Osteocyte (in vitro differentiated cells): ENCODE data around the gene F13B. TPM values are rescaled to one million over a fixed set of nuclear protein-coding genes. Genes with fewer than 3 reads are reported as not detected.

Source experiments
- DNase-seq: peaks from one replicate; pipeline ENCODE4 v3.0.0; 2021; ENCODE audit warnings: mixed read lengths; ENCODE audit not compliant: unreplicated experiment; ENCODE audit errors: extremely low spot score
- H3K27ac Mint-ChIP-seq: one replicate; pipeline ENCODE4 v1.8.0; 2021; ENCODE audit warnings: mild to moderate bottlenecking, mixed read lengths; ENCODE audit not compliant: unreplicated experiment
- H3K27me3 Mint-ChIP-seq: one replicate; pipeline ENCODE4 v1.8.0; 2021; ENCODE audit warnings: mixed read lengths; ENCODE audit not compliant: unreplicated experiment
- H3K36me3 Mint-ChIP-seq: one replicate; pipeline ENCODE4 v1.8.0; 2021; ENCODE audit warnings: mixed read lengths; ENCODE audit not compliant: unreplicated experiment
- H3K4me1 Mint-ChIP-seq: one replicate; pipeline ENCODE4 v1.8.0; 2021; ENCODE audit warnings: mixed read lengths; ENCODE audit not compliant: unreplicated experiment
- H3K4me3 Mint-ChIP-seq: one replicate; pipeline ENCODE4 v1.8.0; 2021; ENCODE audit warnings: mild to moderate bottlenecking, moderate library complexity, mixed read lengths; ENCODE audit not compliant: unreplicated experiment
- H3K9me3 Mint-ChIP-seq: one replicate; pipeline ENCODE4 v1.8.0; 2021; ENCODE audit warnings: mixed read lengths; ENCODE audit not compliant: unreplicated experiment
- CTCF ChIP-seq: fragments of 200-600 bp; sonication (generic); IDR thresholded peaks from 2 replicates; pipeline ENCODE4 v1.5.0; 2021; ENCODE audit warnings: antibody characterized with exemption, mild to moderate bottlenecking, moderate library complexity
- total RNA-seq: library from RNA; stranded (reverse); gene quantifications from 2 replicates; pipeline ENCODE4 v1.2.1, GENCODE V29; 2021

Gene F13B
- total RNA-seq, 1 donor from 2014 or later = not detected

- Mint-ChIP-seq H3K9me3 (no peaks in the 10 kb centered on the region), H3K4me3 (no peak overlapping the region), H3K27ac (no peak overlapping the region), H3K4me1 (peaks cover 4% of the 10 kb centered on the region), H3K27me3 (no peaks in the 10 kb centered on the region), H3K36me3 (no peaks in the 10 kb centered on the region)
- no peak for TF ChIP-seq CTCF
- DNase-seq = no peak
These were observed 37.3 kb downstream of the F13B start for GRCh38 chr1:197029749-197030148.

GRCh38 chr1:197027359-197027758 lies 39.7 kb downstream of the F13B start:
- no peak for TF ChIP-seq CTCF
- Mint-ChIP-seq H3K27me3 (no peaks in the 10 kb centered on the region), H3K9me3 (no peaks in the 10 kb centered on the region), H3K36me3 (no peaks in the 10 kb centered on the region), H3K4me1 (peaks cover 2% of the 10 kb centered on the region), H3K27ac (no peak overlapping the region), H3K4me3 (no peak overlapping the region)
- no peak for DNase-seq

- H3K4me3 Mint-ChIP-seq = no peak overlapping the region
- no peak for DNase-seq
- no peak for TF ChIP-seq CTCF
- H3K27me3 Mint-ChIP-seq = peaks cover 4% of the 10 kb centered on the region
- H3K9me3 Mint-ChIP-seq = no peaks in the 10 kb centered on the region
- H3K36me3 Mint-ChIP-seq = no peaks in the 10 kb centered on the region
- no peak overlapping the region for H3K27ac Mint-ChIP-seq
- H3K4me1 Mint-ChIP-seq = peaks cover 2% of the 10 kb centered on the region
These were observed 42.6 kb downstream of the F13B start for GRCh38 chr1:197024460-197024859.

- TF ChIP-seq CTCF = no peak
- peaks cover 4% of the 10 kb centered on the region for H3K27me3 Mint-ChIP-seq
- H3K9me3 Mint-ChIP-seq = no peaks in the 10 kb centered on the region
- H3K36me3 Mint-ChIP-seq = peaks cover 2% of the 10 kb centered on the region
- DNase-seq = no peak
- H3K27ac Mint-ChIP-seq = no peak overlapping the region
- H3K4me1 Mint-ChIP-seq = no peaks in the 10 kb centered on the region
- no peak overlapping the region for H3K4me3 Mint-ChIP-seq
These were observed 45.3 kb downstream of the F13B start for GRCh38 chr1:197021716-197022115.

GRCh38 chr1:197017558-197018146 lies 49.4 kb downstream of the F13B start:
- TF ChIP-seq CTCF = no peak
- no peaks in the 10 kb centered on the region for H3K4me1 Mint-ChIP-seq
- peaks cover 4% of the 10 kb centered on the region for H3K27me3 Mint-ChIP-seq
- peaks cover 2% of the 10 kb centered on the region for H3K36me3 Mint-ChIP-seq
- H3K4me3 Mint-ChIP-seq = no peak overlapping the region
- H3K9me3 Mint-ChIP-seq = no peaks in the 10 kb centered on the region
- no peak overlapping the region for H3K27ac Mint-ChIP-seq
- DNase-seq = no peak
